HuH-7 (cell line): ENCODE data around the gene C1orf174.
"Not testable (repeated sequence)": the region's sequence is repeated elsewhere in the genome, so short reads cannot be mapped to it uniquely, and the experiment has no call there.

Experiments
- DNase-seq: peaks from one replicate; pipeline ENCODE4 v3.0.0; 2011; ENCODE audit warnings: low spot score

C1orf174 gene

GRCh38 chr1:3925762-3926161, 25.7 kb upstream of the C1orf174 start:
- DNase-seq, result no peak

GRCh38 chr1:3925256-3925655, 25.2 kb upstream of the C1orf174 start:
- no peak for DNase-seq

GRCh38 chr1:3924825-3925220, 24.8 kb upstream of the C1orf174 start:
- DNase-seq, result no peak

GRCh38 chr1:3924186-3924824, 24.2 kb upstream of the C1orf174 start:
- DNase-seq, result no peak

GRCh38 chr1:3923378-3924185, 23.5 kb upstream of the C1orf174 start:
- no peak for DNase-seq

- DNase-seq, result no peak
Observed at GRCh38 chr1:3922851-3923250, 22.8 kb upstream of the C1orf174 start.

- no peak for DNase-seq
Observed at GRCh38 chr1:3922201-3922725, 22.2 kb upstream of the C1orf174 start.

- no peak for DNase-seq
Observed at GRCh38 chr1:3921765-3922164, 21.7 kb upstream of the C1orf174 start.

GRCh38 chr1:3919706-3920105, 19.6 kb upstream of the C1orf174 start:
- DNase-seq, result no peak

- DNase-seq, result no peak
Observed at GRCh38 chr1:3918966-3919611, 19.0 kb upstream of the C1orf174 start.

GRCh38 chr1:3918359-3918758, 18.3 kb upstream of the C1orf174 start:
- not testable (repeated sequence) for DNase-seq

GRCh38 chr1:3917761-3918160, 17.7 kb upstream of the C1orf174 start:
- no peak for DNase-seq

- DNase-seq, result no peak
Observed at GRCh38 chr1:3915551-3916121, 15.6 kb upstream of the C1orf174 start.

- DNase-seq, result no peak
Observed at GRCh38 chr1:3914911-3915310, 14.8 kb upstream of the C1orf174 start.

GRCh38 chr1:3914331-3914851, 14.3 kb upstream of the C1orf174 start:
- no peak for DNase-seq

GRCh38 chr1:3912809-3913685, 13.0 kb upstream of the C1orf174 start:
- DNase-seq, result no peak

- no peak for DNase-seq
Observed at GRCh38 chr1:3911981-3912808, 12.1 kb upstream of the C1orf174 start.

GRCh38 chr1:3910857-3911845, 11.1 kb upstream of the C1orf174 start:
- DNase-seq, result peak; percentile 87
